Hematopoietic multipotent progenitor cell treated with erythropoietin and hydrocortisone succinate and interleukin-3 and kit ligand, for 15 days (in vitro differentiated cells): ENCODE measurements around the gene CBY1.
A peak's percentile ranks its signal among the peaks of the same experiment; 100 is the strongest.

ENCODE experiments used
- DNase-seq: peaks from one replicate; pipeline ENCODE4 v3.0.0-alpha.2; 2015; ENCODE audit warnings: low spot score

CBY1 gene

GRCh38 chr22:38700789-38701628 lies 44.6 kb downstream of the CBY1 start, which contains the start of gene JOSD1:
TSS of gene JOSD1 (minus strand) at chr22:38700943. CDS start at chr22:38699987, 956 bp downstream.
- peak; percentile 96 for DNase-seq

GRCh38 chr22:38704654-38705234 lies 48.3 kb downstream of the CBY1 start:
- DNase-seq: peak; percentile 45

- DNase-seq: peak; percentile 100
These were observed 49.0 kb downstream of the CBY1 start, which contains the start of gene GTPBP1 for GRCh38 chr22:38705235-38706100. TSS of gene GTPBP1 (plus strand) at chr22:38705944. CDS start at chr22:38705956, 12 bp downstream.

GRCh38 chr22:38706101-38706900 lies 49.9 kb downstream of the CBY1 start:
- peak; percentile 43 for DNase-seq

- DNase-seq: no peak
These were observed 50.4 kb downstream of the CBY1 start for GRCh38 chr22:38706901-38707195.

- DNase-seq: peak; percentile 36
These were observed 50.9 kb downstream of the CBY1 start for GRCh38 chr22:38707346-38707745.

GRCh38 chr22:38707984-38708383 lies 51.5 kb downstream of the CBY1 start:
- no peak for DNase-seq

GRCh38 chr22:38709306-38709705 lies 52.9 kb downstream of the CBY1 start:
- no peak for DNase-seq

- DNase-seq: peak; percentile 79
These were observed 53.9 kb downstream of the CBY1 start for GRCh38 chr22:38710351-38710750.

GRCh38 chr22:38710866-38711265 lies 54.4 kb downstream of the CBY1 start:
- DNase-seq: no peak

- no peak for DNase-seq
These were observed 56.2 kb downstream of the CBY1 start for GRCh38 chr22:38712486-38713207.

- DNase-seq: no peak
These were observed 57.5 kb downstream of the CBY1 start for GRCh38 chr22:38713921-38714320.

GRCh38 chr22:38715176-38715764 lies 58.8 kb downstream of the CBY1 start:
- DNase-seq: no peak

- DNase-seq: no peak
These were observed 59.4 kb downstream of the CBY1 start for GRCh38 chr22:38715852-38716251.

- DNase-seq: no peak
These were observed 59.8 kb downstream of the CBY1 start for GRCh38 chr22:38716271-38716670.

- DNase-seq: peak; percentile 47
These were observed 60.4 kb downstream of the CBY1 start for GRCh38 chr22:38716826-38717225.

GRCh38 chr22:38717244-38717643 lies 60.8 kb downstream of the CBY1 start:
- no peak for DNase-seq

GRCh38 chr22:38718414-38718813 lies 62.0 kb downstream of the CBY1 start:
- DNase-seq: no peak

GRCh38 chr22:38719196-38719595 lies 62.8 kb downstream of the CBY1 start:
- DNase-seq: no peak

- DNase-seq: no peak
These were observed 63.9 kb downstream of the CBY1 start for GRCh38 chr22:38720350-38720749.

GRCh38 chr22:38721551-38721950 lies 65.1 kb downstream of the CBY1 start:
- no peak for DNase-seq
